Activated CD4-positive, alpha-beta memory T cell treated with anti-CD3 and anti-CD28 coated beads, Interleukin-2, amount 10 ng/mL, durations not matched to agents 7 days and 5 days (primary cell): ENCODE data around the gene SCLY. TPM values are rescaled to one million over a fixed set of nuclear protein-coding genes. Genes with fewer than 3 reads are reported as not detected.

Experiments
- CTCF ChIA-PET: fragments of 350-600 bp; sonication (Branson Sonifier 250); formaldehyde crosslinking; loops from one replicate; lab custom pipeline; 2021; ENCODE audit warnings: antibody characterized with exemption, inconsistent platforms; lab: Charles Lee
- POLR2A ChIA-PET: fragments of 350-600 bp; sonication (Branson Sonifier 250); formaldehyde crosslinking; loops from one replicate; lab custom pipeline; 2021; ENCODE audit warnings: antibody characterized with exemption; lab: Charles Lee
- DNase-seq: peaks from one replicate; pipeline ENCODE4 v3.0.0-alpha.2; 2020
- H3K27ac Mint-ChIP-seq: one replicate; pipeline ENCODE4 v1.8.0; 2021; ENCODE audit warnings: mild to moderate bottlenecking, mixed read lengths
- H3K27me3 Mint-ChIP-seq: one replicate; pipeline ENCODE4 v1.8.0; 2021; ENCODE audit warnings: mixed read lengths
- H3K36me3 Mint-ChIP-seq: one replicate; pipeline ENCODE4 v1.8.0; 2021; ENCODE audit warnings: low read depth, mixed read lengths
- H3K4me1 Mint-ChIP-seq: one replicate; pipeline ENCODE4 v1.8.0; 2021; ENCODE audit warnings: mixed read lengths
- H3K4me3 Mint-ChIP-seq: one replicate; pipeline ENCODE4 v1.8.0; 2021; ENCODE audit warnings: mild to moderate bottlenecking, mixed read lengths
- H3K9me3 Mint-ChIP-seq: one replicate; pipeline ENCODE4 v1.8.0; 2021; ENCODE audit warnings: mixed read lengths
- total RNA-seq, 2 experiments: library from RNA; stranded (reverse); gene quantifications; one replicate each; pipeline ENCODE4 v1.2.3, GENCODE V29; 2021

Gene SCLY
- total RNA-seq, 2 experiments from 2014 or later = 22.0 to 22.6 TPM

- POLR2A ChIA-PET = no interaction called here
- H3K4me1 Mint-ChIP-seq = no peaks in the 10 kb centered on the region
- DNase-seq = no peak
- H3K27me3 Mint-ChIP-seq = no peaks in the 10 kb centered on the region
- H3K4me3 Mint-ChIP-seq = no peak overlapping the region
- CTCF ChIA-PET = no interaction called here
- H3K36me3 Mint-ChIP-seq = no peaks in the 10 kb centered on the region
- H3K27ac Mint-ChIP-seq = no peak overlapping the region
- no peaks in the 10 kb centered on the region for H3K9me3 Mint-ChIP-seq
Observed at GRCh38 chr2:238125127-238125885, 64.5 kb downstream of the SCLY start.

DNA sequence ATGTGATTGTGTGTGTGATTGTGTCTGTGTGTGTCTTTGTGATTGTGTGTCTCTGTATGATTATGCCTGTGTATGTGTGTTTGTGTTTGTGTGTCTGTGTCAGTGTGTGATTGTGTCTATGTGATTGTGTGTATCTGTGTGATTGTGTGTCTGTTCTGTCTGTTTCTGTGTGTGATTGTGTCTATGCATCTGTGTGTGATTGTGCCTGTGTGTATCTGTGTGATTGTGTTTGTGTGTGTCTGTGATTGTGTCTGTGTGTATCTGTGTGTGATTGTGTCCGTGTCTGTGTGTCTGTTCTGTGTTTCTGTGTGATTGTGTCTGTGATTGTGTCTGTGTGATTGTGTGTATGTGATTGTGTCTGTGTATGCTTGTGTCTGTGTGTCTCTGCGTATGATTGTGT lies 65.5 kb downstream of the SCLY start:
- Mint-ChIP-seq H3K27me3 (no peaks in the 10 kb centered on the region), H3K4me3 (no peak overlapping the region), H3K27ac (no peak overlapping the region), H3K4me1 (no peaks in the 10 kb centered on the region), H3K36me3 (no peaks in the 10 kb centered on the region), H3K9me3 (no peaks in the 10 kb centered on the region)
- CTCF ChIA-PET = no interaction called here
- no peak for DNase-seq
- POLR2A ChIA-PET = no interaction called here

GRCh38 chr2:238126775-238127164 lies 66.0 kb downstream of the SCLY start:
- no peak for DNase-seq
- ChIA-PET POLR2A (no interaction called here), CTCF (interaction anchor here (0.8 kb wide), 1 partner anchor 203 kb away, joined by 3 read pairs; no protein-coding TSS in a partner anchor)

GRCh38 chr2:238127165-238128060 lies 66.6 kb downstream of the SCLY start:
- Mint-ChIP-seq H3K27ac (no peak overlapping the region), H3K4me1 (no peaks in the 10 kb centered on the region), H3K4me3 (no peak overlapping the region), H3K9me3 (no peaks in the 10 kb centered on the region), H3K27me3 (no peaks in the 10 kb centered on the region), H3K36me3 (no peaks in the 10 kb centered on the region)
- ChIA-PET POLR2A (no interaction called here), CTCF (interaction anchor here (0.8 kb wide), 1 partner anchor 204 kb away, joined by 3 read pairs; no protein-coding TSS in a partner anchor)
- no peak for DNase-seq

More at GRCh38 chr2:238126775-238127164, 66.0 kb downstream of the SCLY start:
- Mint-ChIP-seq H3K27ac (no peak overlapping the region), H3K9me3 (no peaks in the 10 kb centered on the region), H3K27me3 (no peaks in the 10 kb centered on the region), H3K4me3 (no peak overlapping the region), H3K36me3 (no peaks in the 10 kb centered on the region), H3K4me1 (no peaks in the 10 kb centered on the region)

DNA sequence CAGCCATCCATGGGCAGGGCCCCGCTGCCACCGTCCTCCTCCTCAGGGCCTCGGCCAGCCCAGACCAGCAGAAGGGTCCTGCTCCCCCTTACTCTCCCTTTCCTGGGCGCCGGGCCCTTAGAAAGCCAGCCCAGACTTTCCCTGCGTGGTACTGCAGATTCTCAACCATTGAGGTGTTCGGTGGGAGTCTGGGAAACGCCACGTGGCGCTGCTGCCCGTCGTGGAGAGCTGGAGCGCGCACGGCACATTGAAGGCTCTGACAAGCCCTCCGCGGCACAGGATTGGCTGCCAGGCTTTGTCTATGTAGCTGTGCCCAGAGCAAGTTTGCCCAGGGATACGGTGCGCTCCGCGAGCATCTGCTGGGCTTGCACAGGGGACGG lies 67.2 kb downstream of the SCLY start:
- H3K27ac Mint-ChIP-seq = no peak overlapping the region
- H3K36me3 Mint-ChIP-seq = no peaks in the 10 kb centered on the region
- H3K4me1 Mint-ChIP-seq = no peaks in the 10 kb centered on the region
- no peaks in the 10 kb centered on the region for H3K9me3 Mint-ChIP-seq
- ChIA-PET CTCF (no interaction called here), POLR2A (no interaction called here)
- DNase-seq = no peak
- H3K27me3 Mint-ChIP-seq = no peaks in the 10 kb centered on the region
- H3K4me3 Mint-ChIP-seq = no peak overlapping the region

- DNase-seq = no peak
- H3K9me3 Mint-ChIP-seq = no peaks in the 10 kb centered on the region
- no peaks in the 10 kb centered on the region for H3K4me1 Mint-ChIP-seq
- ChIA-PET POLR2A (no interaction called here), CTCF (no interaction called here)
- no peak overlapping the region for H3K27ac Mint-ChIP-seq
- no peaks in the 10 kb centered on the region for H3K27me3 Mint-ChIP-seq
- H3K4me3 Mint-ChIP-seq = no peak overlapping the region
- H3K36me3 Mint-ChIP-seq = no peaks in the 10 kb centered on the region
Observed at GRCh38 chr2:238128534-238129001, 67.8 kb downstream of the SCLY start.

- H3K36me3 Mint-ChIP-seq = no peaks in the 10 kb centered on the region
- no peaks in the 10 kb centered on the region for H3K27me3 Mint-ChIP-seq
- no peak overlapping the region for H3K27ac Mint-ChIP-seq
- CTCF ChIA-PET = no interaction called here
- POLR2A ChIA-PET = no interaction called here
- no peaks in the 10 kb centered on the region for H3K4me1 Mint-ChIP-seq
- no peak for DNase-seq
- no peak overlapping the region for H3K4me3 Mint-ChIP-seq
- H3K9me3 Mint-ChIP-seq = no peaks in the 10 kb centered on the region
Observed at GRCh38 chr2:238129166-238130010, 68.6 kb downstream of the SCLY start.

DNA sequence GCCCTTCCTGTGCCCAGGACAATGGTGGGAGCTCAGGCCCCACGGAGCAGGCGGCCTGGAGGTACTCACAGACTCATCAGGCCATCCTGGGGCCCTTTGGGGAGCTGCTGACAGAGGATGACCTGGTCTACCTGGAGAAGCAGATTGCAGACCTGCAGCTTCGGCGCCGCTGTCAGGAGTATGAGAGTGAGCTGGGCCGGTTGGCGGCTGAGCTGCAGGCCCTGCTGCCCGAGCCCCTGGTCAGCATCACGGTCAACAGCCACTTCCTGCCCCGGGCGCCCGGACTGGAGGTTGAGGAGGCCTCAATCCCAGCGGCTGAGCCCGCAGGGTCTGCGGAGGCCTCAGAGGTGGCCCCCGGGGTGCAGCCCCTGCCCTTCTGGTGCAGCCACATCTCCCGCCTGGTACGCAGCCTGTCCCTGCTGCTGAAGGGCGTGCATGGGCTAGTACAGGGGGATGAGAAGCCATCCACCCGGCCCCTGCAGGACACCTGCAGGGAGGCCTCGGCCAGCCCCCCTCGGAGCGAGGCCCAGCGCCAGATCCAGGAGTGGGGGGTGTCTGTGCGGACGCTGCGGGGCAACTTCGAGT lies 69.4 kb downstream of the SCLY start:
- Mint-ChIP-seq H3K4me1 (no peaks in the 10 kb centered on the region), H3K9me3 (no peaks in the 10 kb centered on the region), H3K27ac (no peak overlapping the region), H3K27me3 (no peaks in the 10 kb centered on the region), H3K36me3 (no peaks in the 10 kb centered on the region), H3K4me3 (no peak overlapping the region)
- no peak for DNase-seq
- ChIA-PET CTCF (no interaction called here), POLR2A (no interaction called here)

DNA sequence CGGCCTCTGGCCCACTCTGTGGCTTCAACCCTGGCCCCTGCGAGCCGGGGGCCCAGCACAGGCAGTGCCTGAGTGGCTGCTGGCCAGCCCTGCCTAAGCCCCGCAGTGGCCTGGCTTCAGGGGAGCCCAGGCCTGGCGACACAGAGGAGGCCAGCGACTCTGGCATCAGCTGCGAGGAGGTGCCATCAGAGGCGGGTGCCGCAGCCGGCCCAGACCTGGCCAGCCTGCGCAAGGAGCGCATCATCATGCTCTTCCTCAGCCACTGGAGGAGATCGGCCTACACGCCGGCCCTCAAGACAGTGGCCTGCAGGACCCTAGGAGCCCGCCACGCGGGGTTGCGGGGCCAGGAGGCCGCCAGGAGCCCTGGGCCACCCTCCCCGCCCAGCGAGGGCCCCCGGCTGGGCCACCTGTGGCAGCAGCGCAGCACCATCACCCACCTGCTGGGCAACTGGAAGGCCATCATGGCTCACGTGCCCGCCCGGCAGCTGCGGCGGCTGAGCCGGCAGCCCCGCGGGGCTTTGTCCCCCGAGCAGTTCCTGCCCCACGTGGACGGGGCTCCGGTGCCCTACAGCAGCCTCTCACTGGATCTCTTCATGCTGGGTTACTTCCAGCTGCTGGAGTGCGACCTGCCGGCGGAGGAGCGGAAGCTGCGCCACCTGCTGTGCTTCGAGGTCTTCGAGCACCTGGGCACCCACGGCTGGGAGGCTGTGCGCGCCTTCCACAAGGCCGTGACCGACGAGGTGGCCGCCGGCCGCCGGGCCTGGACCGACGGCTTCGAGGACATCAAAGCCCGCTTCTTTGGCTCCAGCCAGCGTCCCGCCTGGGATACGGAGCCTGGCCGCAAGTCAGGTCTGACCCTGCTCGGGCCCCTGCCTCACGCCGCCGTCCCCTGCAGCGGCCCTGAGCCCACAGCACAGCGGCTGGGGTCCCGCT lies 70.2 kb downstream of the SCLY start:
- ChIA-PET CTCF (no interaction called here), POLR2A (no interaction called here)
- Mint-ChIP-seq H3K4me3 (no peak overlapping the region), H3K27ac (no peak overlapping the region), H3K36me3 (no peaks in the 10 kb centered on the region), H3K4me1 (no peaks in the 10 kb centered on the region), H3K9me3 (no peaks in the 10 kb centered on the region), H3K27me3 (no peaks in the 10 kb centered on the region)
- DNase-seq = no peak

GRCh38 chr2:238131761-238132462 lies 71.1 kb downstream of the SCLY start:
- no peak overlapping the region for H3K27ac Mint-ChIP-seq
- no peaks in the 10 kb centered on the region for H3K36me3 Mint-ChIP-seq
- DNase-seq = no peak
- ChIA-PET CTCF (no interaction called here), POLR2A (no interaction called here)
- H3K9me3 Mint-ChIP-seq = no peaks in the 10 kb centered on the region
- H3K27me3 Mint-ChIP-seq = no peaks in the 10 kb centered on the region
- H3K4me3 Mint-ChIP-seq = no peak overlapping the region
- H3K4me1 Mint-ChIP-seq = no peaks in the 10 kb centered on the region
